GM10847 (cell line): ENCODE measurements around the gene C16orf89.

Experiments used
- POLR2A ChIP-seq: IDR thresholded peaks from 2 replicates; pipeline ENCODE4 v1.6.1; 2011; ENCODE audit not compliant: insufficient read length; ENCODE audit errors: extremely low read depth

Gene C16orf89

GRCh38 chr16:5041600-5042133 lies 24.1 kb downstream of the C16orf89 start:
- TF ChIP-seq POLR2A = no peak

- no peak for TF ChIP-seq POLR2A
These were observed 25.3 kb downstream of the C16orf89 start for GRCh38 chr16:5040451-5040850.

- no peak for TF ChIP-seq POLR2A
These were observed 29.3 kb downstream of the C16orf89 start for GRCh38 chr16:5036228-5037156.

GRCh38 chr16:5035909-5036227 lies 29.9 kb downstream of the C16orf89 start:
- TF ChIP-seq POLR2A = no peak

- no peak for TF ChIP-seq POLR2A
These were observed 31.6 kb downstream of the C16orf89 start for GRCh38 chr16:5034167-5034523.

- TF ChIP-seq POLR2A = peak; percentile 58
These were observed 32.2 kb downstream of the C16orf89 start, which contains the start of gene NAGPA for GRCh38 chr16:5033256-5034166. TSS of gene NAGPA (minus strand) at chr16:5033935. CDS start at chr16:5033914, 21 bp downstream.

GRCh38 chr16:5032748-5033167 lies 33.0 kb downstream of the C16orf89 start:
- TF ChIP-seq POLR2A = no peak

GRCh38 chr16:5031601-5032000 lies 34.2 kb downstream of the C16orf89 start:
- TF ChIP-seq POLR2A = no peak

- no peak for TF ChIP-seq POLR2A
These were observed 35.4 kb downstream of the C16orf89 start for GRCh38 chr16:5030251-5030870.

- TF ChIP-seq POLR2A = no peak
These were observed 36.7 kb downstream of the C16orf89 start for GRCh38 chr16:5028950-5029475.

- TF ChIP-seq POLR2A = no peak
These were observed 38.1 kb downstream of the C16orf89 start for GRCh38 chr16:5027575-5028235.

- no peak for TF ChIP-seq POLR2A
These were observed 38.7 kb downstream of the C16orf89 start for GRCh38 chr16:5027086-5027485.

- TF ChIP-seq POLR2A = no peak
These were observed 39.1 kb downstream of the C16orf89 start for GRCh38 chr16:5026664-5027063.

GRCh38 chr16:5025171-5025632 lies 40.6 kb downstream of the C16orf89 start:
- TF ChIP-seq POLR2A = no peak
